Liver (tissue), 3 donors: ENCODE measurements around the gene FBXO34.

Source experiments
- ATF3 ChIP-seq: IDR thresholded peaks from 2 replicates; pipeline ENCODE4 v1.6.1; 2016; ENCODE audit warnings: antibody characterized with exemption
- CTCF ChIP-seq: fragments of 150-350 bp; IDR thresholded peaks from 2 replicates; pipeline ENCODE4 v1.5.1; 2017; ENCODE audit warnings: improper control_type of control experiment, low read depth, low read length; ENCODE audit not compliant: missing input control
- GABPA ChIP-seq, 2 donors: IDR thresholded peaks in 1 of 2; conservative IDR thresholded peaks in 1 of 2; 2 replicates each; pipeline ENCODE4 v1.6.1; 2016; ENCODE audit warnings: antibody characterized with exemption in 2 of 2, mild to moderate bottlenecking in 1 of 2, moderate library complexity in 1 of 2
- NR2F2 ChIP-seq: IDR thresholded peaks from 2 replicates; pipeline ENCODE4 v1.6.1; 2016; ENCODE audit warnings: antibody characterized with exemption
- RAD21 ChIP-seq, 2 donors: IDR thresholded peaks; 2 replicates each; pipeline ENCODE4 v1.6.1; 2016; ENCODE audit warnings: antibody characterized with exemption in 2 of 2, mild to moderate bottlenecking in 2 of 2
- REST ChIP-seq: IDR thresholded peaks from 2 replicates; pipeline ENCODE4 v1.6.1; 2016; ENCODE audit warnings: antibody characterized with exemption, mild to moderate bottlenecking
- YY1 ChIP-seq: IDR thresholded peaks from 2 replicates; pipeline ENCODE4 v1.6.1; 2016; ENCODE audit warnings: antibody characterized with exemption, mild to moderate bottlenecking
- ZBTB33 ChIP-seq: IDR thresholded peaks from 2 replicates; pipeline ENCODE4 v1.6.1; 2016; ENCODE audit warnings: antibody characterized with exemption
- donor health status: healthy.
- donor health status: healthy.

- no peak for TF ChIP-seq CTCF
- TF ChIP-seq RAD21 (IDR thresholded peaks at IDR 0.05) = no peak
- TF ChIP-seq ZBTB33 = no peak
- no peak for TF ChIP-seq NR2F2
- no peak for TF ChIP-seq ATF3
- TF ChIP-seq YY1 = no peak
- TF ChIP-seq REST = no peak
- TF ChIP-seq GABPA (IDR thresholded peaks at IDR 0.05 in 1 of 2, conservative IDR thresholded peaks at IDR 0.05 in 1 of 2) = no peak
Observed at GRCh38 chr14:55351111-55351510, 79.9 kb downstream of the FBXO34 start.
